Measurements from ENCODE around the gene ETV3.

Gene ETV3

DNA sequence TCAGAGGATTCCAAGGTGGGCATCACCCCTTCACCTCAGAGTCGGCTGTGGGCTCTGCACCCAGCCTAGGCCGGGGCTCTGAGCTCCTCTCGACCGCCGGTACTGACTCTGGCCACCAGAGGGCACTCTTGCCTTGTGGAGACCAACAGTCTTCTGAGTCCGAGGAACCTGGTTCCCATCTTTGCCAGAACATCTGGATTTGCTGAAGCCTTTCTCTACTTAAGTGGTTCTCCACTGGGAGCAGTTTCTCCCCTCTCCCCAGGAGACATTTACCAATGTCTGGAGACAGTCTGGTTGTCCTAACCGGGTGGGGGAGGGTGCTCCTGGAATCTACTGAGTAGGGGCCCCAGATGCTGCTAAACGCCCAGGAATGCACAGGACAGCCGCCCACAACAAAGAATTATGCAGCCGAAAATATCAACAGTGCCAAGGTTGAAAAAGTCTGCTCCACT is 48.0 kb downstream of the ETV3 start:
- DNase-seq = peak; percentile 92

DNA sequence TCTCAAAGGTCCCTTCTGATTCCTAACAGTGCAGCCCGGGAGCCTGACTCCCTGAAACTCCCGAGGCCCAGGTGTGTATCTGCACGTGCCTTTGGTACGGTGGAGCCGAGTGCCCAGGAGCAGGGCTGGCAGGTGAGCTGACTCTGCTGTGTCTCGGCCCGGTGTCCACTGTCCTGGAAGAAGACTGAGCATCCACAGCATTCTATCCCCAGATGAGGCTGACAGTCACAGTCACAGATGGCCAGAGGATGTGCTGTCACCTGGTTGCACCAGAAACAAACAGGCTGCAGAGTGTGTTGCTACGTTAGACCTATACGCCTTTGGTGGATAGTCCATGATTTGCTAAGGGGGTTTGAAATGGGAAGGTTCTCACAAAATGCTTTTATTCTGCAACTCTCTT is 48.4 kb downstream of the ETV3 start:
- DNase-seq = no peak

DNA sequence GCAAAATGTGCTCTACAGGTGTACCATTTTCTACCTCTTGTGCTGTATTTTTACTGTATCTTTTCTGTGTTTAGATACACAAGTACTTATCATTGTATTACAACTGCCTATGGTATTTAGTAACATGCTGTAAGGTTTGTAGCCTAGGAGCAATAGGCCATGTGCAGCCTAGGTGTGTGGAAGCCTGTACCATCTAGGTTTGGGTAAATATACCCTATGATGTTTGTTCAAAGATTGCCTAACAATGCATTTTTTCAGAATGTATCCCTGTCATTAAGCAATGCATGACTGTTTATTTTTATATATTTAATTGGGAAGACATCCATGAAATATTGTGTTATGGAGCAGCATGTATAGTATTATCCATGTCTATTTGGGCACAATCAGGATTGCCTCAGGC is 49.6 kb downstream of the ETV3 start:
- no peak for DNase-seq

DNA sequence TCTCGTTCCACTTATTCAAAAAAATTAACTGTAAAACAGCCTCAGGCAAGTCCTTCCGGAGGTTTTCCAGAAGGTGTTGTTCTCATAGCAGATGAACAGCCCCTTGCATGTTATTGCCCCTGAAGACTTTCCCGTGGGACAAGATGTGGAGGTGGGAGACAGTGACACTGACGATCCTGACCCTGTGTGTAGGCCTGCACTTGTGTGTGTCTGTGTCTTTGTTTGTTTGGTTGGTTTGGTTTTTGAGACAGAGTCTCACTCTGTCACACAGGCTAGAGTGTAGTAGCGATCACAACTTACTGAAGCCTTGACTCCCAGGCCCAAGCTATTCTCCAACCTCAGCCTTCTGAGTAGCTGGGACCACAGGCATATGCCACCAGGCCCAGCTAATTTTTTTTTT is 51.2 kb downstream of the ETV3 start:
- no peak for DNase-seq

DNA sequence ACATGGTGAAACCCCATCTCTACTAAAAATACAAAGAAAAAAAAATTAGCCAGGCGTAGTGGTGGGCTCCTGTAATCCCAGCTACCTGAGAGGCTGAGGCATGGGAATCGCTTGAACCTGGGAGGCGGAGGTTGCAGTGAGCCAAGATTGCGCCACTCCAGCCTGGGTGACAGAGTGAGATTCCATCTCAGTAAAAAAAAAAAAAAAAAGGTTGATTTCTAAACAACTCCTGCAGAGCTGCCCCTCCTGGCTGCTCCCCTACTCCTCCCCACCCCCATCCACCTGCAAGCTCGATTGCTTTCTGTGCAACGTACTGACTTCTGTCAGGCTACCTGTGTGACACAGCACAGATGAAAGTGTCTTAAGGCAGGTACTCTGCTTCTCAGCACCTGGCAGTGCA is 51.9 kb downstream of the ETV3 start:
- no peak for DNase-seq

DNA sequence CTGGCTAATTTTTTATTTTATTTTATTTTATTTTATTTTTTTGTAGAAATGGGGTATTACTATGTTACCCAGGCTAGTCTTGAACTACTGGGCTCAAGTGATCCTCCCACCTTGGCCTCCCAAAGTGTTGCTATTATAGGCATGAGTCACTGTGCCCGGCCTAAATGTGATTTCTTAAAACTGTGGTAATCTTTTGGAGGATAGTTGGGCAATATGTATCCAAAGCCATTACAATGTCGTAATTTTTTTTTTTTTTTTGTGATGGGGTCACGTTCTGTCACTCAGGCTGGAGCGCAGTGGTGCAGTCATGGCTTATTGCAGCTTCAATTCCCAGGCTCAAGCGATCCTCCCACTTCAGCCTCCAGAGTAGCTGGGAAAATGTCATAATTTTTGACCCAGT is 52.8 kb downstream of the ETV3 start:
- no peak for DNase-seq

DNA sequence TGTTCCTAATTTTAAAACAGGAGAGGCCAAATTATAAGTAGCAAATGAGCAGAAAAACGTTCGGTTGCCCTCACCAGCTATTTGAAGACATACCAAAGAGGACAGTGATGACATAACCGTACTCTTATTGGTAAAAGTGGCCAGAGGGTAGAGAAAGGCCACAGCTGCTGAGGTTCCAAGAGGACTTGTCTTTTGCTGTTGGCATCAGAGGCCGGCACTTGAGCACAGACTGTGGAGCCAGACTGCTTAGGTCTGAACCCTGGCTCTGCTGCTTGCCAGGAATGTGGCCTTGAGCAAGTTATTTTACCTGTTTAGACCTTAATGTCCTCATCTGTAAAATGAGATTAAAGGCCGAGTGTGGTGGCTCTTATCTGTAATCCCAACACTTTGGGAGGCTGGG is 53.5 kb downstream of the ETV3 start:
- no peak for DNase-seq

DNA sequence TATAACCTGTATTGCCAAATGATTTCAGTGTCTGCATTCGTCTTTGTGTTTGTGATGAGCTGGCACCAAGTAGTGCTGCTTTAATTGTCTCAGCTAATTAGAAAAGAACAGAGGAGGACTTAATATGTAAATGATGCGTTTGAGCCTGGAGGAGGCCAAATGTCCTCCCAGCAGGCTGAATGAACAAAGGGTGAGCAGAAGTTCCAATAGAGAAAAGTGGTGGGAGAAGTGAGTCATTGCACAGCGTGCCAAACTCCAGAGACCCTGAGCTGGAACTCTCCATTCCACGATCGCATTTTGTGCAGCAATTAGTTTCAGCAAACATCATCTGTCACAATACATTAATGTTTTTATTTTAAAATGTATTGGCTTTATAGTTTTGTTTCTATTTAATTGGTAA is 56.5 kb downstream of the ETV3 start:
- no peak for DNase-seq

DNA sequence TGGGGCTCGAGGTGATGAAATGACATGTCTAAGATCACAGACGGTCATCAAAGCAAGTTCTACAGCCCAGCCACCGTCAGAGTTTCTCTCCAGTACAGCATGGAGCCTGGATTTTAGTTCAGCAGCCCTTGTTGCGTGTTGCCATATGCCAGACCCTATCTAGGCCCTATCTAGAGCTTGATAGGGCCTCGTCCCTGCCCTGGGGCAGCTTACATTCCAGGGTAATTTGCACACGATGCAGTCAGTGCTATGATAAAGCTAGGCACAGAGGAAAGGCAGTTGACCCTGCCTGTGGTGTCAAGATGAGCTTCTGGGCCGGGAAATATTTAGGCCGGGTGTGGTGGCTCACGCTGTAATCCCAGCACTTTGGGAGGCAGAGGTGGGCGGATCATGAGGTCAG is 57.5 kb downstream of the ETV3 start:
- DNase-seq = no peak

DNA sequence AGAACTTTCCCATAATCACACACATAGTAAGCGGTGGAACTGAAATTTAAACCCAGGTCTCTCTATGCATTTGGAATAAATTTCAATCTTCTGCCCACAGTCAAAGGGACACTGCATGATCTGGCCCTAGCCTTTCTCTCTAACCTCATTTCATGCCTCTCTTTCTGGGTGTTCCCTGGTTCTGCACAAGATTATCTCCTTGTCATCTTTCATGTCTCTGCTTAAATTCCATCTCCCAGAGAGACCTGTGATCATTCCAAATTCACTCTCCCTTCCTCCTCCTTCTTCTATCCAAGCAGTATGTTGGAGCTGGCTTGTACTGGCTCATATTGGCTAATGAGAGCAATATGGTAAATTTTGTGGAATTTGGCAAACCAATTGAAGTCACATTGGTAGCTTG is 60.8 kb downstream of the ETV3 start:
- no peak for DNase-seq

DNA sequence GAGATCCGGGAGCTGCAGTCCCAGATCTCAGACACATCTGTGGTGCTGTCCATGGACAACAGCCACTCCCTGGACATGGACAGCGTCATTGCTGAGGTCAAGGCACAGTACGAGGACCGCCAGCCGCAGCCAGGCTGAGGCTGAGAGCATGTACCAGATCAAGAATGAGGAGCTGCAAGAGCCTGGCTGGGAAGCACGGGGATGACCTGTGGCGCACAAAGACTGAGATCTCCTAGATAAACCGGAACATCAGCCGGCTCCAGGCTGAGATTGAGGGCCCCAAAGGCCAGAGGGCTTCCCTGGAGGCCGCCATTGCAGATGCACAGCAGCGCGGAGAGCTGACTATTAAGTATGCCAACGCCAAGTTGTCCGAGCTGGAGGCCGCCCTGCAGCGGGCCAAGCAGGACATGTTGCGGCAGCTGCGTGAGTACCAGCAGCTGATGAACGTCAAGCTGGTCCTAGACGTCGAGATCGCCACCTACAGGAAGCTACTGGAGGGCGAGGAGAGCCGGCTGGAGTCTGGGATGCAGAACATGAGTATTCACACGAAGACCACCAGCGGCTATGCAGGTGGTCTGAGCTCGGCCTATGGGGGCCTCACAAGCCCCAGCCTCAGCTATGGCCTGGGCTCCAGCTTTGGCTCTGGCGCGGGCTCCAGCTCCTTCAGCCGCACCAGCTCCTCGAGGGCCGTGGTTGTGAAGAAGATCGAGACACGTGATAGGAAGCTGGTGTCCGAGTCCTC is 64.1 kb downstream of the ETV3 start:
- peak; percentile 35 for DNase-seq

Data from CD4-positive, alpha-beta T cell treated with Interleukin-17A for 4 hours (primary cell).